GM20000 (cell line): ENCODE results near the gene APEH.

Experiments
- DNase-seq: peaks from one replicate; pipeline ENCODE4 v3.0.0; 2012; ENCODE audit warnings: low spot score
- TF ChIP-seq, protein P1 (sequence below): IDR thresholded peaks from 2 replicates; pipeline ENCODE4 v1.5.1; 2012; ENCODE audit warnings: mild to moderate bottlenecking, control low read depth; ENCODE audit errors: extremely low read depth, missing control alignments

The APEH gene

DNA sequence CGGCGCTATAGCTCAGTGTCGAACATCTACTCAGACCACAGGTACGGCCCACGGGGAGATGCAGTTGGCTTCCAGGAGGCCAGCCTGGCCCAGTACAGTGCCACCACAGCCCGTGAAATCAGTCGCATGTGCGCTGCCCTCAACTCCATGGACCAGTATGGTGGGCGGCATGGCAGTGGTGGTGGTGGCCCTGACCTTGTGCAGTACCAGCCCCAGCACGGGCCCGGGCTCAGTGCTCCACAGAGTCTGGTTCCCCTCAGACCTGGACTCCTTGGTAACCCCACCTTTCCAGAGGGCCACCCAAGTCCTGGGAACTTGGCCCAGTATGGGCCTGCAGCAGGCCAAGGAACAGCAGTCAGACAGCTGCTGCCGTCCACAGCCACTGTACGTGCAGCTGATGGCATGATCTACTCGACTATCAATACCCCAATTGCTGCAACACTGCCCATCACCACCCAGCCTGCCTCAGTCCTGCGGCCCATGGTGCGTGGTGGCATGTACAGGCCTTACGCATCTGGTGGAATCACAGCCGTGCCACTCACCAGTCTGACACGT lies 18.3 kb upstream of the APEH start:
- DNase-seq, result no peak
- TF ChIP-seq, protein P1, sequence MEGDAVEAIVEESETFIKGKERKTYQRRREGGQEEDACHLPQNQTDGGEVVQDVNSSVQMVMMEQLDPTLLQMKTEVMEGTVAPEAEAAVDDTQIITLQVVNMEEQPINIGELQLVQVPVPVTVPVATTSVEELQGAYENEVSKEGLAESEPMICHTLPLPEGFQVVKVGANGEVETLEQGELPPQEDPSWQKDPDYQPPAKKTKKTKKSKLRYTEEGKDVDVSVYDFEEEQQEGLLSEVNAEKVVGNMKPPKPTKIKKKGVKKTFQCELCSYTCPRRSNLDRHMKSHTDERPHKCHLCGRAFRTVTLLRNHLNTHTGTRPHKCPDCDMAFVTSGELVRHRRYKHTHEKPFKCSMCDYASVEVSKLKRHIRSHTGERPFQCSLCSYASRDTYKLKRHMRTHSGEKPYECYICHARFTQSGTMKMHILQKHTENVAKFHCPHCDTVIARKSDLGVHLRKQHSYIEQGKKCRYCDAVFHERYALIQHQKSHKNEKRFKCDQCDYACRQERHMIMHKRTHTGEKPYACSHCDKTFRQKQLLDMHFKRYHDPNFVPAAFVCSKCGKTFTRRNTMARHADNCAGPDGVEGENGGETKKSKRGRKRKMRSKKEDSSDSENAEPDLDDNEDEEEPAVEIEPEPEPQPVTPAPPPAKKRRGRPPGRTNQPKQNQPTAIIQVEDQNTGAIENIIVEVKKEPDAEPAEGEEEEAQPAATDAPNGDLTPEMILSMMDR, result no peak

DNA sequence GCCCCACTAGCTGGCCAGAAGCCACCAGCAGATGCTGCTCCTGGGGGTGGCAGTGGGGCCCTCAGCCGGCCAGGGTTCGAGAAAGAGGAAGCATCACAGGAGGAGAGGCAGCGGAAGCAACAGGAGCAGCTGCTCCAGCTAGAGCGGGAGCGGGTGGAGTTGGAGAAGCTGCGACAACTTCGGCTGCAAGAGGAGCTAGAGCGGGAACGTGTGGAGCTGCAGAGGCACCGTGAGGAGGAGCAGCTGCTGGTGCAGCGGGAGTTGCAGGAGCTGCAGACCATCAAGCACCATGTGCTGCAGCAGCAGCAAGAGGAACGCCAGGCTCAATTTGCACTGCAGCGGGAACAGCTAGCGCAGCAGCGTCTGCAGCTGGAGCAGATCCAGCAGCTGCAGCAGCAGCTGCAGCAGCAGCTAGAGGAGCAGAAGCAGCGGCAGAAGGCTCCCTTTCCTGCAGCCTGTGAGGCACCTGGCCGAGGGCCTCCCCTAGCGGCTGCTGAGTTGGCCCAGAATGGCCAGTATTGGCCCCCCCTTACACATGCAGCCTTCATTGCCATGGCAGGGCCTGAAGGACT lies 17.5 kb upstream of the APEH start:
- DNase-seq, result no peak

DNA sequence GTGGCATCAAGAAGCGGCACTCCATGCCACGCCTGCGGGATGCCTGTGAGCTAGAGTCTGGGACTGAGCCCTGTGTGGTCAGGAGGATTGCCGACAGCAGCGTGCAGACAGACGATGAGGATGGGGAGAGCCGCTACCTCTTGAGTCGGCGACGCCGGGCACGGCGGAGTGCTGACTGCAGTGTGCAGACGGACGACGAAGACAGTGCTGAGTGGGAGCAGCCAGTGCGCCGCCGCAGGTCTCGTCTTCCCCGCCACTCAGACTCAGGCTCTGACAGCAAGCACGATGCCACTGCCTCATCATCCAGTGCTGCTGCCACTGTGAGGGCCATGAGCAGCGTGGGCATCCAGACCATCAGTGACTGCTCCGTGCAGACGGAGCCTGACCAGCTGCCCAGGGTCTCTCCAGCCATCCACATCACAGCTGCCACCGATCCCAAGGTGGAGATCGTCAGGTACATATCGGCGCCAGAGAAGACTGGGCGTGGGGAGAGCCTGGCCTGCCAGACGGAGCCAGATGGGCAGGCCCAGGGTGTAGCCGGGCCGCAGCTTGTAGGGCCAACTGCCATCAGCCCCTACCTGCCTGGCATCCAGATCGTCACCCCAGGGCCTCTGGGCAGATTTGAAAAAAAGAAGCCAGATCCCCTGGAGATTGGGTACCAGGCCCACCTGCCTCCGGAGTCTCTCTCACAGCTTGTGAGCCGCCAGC lies 16.8 kb upstream of the APEH start:
- no peak for DNase-seq
- TF ChIP-seq, protein P1, result no peak

More for the DNA sequence above, 17.5 kb upstream of the APEH start:
- TF ChIP-seq, protein P1, result no peak

DNA sequence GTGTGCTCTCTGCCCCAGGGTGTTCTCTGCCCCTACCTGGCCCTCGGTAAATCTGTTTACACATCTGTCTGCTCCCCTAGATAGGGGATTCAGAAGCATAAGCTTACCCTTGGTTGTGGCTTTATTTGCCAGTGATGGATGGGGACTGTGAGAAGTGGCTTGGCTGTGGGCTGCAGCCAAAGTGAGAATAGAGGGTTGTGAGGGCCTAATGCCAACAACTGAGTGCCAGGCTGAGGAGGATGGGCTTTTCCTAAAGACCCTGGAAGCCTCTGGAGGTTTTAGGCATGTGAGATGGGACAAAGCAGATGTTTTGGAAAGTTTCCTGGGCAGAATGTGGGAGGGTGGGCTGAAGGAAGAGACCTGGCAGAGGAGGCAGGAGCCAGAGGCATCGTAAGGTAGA lies 15.4 kb upstream of the APEH start:
- DNase-seq, result no peak
- TF ChIP-seq, protein P1, result no peak

DNA sequence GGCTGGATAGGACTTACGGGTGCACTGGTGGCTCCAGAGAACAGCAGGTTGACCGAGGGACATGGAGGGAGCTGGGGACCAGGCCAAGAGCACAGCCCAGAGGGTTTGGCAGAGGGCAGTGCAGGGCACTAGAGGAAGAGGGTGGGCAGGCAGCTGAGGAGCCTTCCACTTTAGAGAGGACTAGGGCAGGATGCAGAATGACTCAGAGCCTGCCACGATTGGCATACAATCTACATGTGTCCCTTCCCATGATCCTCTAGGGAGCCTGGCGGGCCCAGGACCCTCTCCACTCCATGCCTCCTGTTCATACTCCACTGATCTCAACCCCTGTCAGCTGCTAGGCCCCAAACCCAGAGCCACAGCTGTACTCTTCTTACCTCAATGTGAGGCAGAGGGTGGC lies 14.4 kb upstream of the APEH start:
- TF ChIP-seq, protein P1, result no peak
- no peak for DNase-seq

DNA sequence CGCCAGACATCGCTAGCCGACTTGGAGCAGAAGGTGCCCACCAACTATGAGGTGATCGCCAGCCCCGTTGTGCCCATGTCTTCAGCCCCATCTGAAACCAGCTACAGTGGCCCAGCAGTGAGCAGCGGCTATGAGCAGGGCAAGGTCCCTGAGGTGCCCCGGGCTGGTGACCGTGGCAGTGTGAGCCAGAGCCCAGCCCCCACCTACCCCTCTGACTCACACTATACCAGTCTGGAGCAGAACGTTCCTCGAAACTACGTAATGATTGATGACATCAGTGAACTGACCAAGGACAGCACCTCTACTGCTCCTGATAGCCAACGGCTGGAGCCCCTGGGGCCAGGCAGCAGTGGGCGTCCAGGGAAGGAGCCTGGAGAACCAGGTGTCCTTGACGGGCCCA lies 12.9 kb upstream of the APEH start:
- no peak for DNase-seq
- TF ChIP-seq, protein P1, result no peak

DNA sequence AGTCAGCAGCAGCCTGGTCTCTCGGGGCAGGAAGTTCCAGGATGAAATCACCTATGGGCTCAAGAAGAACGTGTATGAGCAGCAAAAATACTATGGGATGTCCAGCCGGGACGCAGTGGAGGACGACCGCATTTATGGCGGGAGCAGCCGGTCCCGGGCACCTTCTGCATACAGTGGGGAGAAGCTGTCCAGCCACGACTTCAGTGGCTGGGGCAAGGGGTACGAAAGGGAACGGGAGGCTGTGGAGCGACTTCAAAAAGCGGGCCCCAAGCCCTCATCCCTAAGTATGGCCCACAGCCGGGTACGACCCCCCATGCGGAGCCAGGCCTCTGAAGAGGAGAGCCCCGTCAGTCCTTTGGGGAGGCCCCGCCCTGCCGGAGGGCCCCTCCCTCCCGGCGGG lies 12.1 kb upstream of the APEH start:
- TF ChIP-seq, protein P1, result no peak
- DNase-seq, result no peak
